Hematopoietic multipotent progenitor cell treated with erythropoietin and hydrocortisone succinate and interleukin-3 and kit ligand, for 6 days (in vitro differentiated cells): ENCODE results near the gene PRRG2.
"Not testable (repeated sequence)": the region's sequence is repeated elsewhere in the genome, so short reads cannot be mapped to it uniquely, and the experiment has no call there.

ENCODE experiments used
- DNase-seq: peaks from one replicate; pipeline ENCODE4 v3.0.0-alpha.2; 2015

The PRRG2 gene

DNA sequence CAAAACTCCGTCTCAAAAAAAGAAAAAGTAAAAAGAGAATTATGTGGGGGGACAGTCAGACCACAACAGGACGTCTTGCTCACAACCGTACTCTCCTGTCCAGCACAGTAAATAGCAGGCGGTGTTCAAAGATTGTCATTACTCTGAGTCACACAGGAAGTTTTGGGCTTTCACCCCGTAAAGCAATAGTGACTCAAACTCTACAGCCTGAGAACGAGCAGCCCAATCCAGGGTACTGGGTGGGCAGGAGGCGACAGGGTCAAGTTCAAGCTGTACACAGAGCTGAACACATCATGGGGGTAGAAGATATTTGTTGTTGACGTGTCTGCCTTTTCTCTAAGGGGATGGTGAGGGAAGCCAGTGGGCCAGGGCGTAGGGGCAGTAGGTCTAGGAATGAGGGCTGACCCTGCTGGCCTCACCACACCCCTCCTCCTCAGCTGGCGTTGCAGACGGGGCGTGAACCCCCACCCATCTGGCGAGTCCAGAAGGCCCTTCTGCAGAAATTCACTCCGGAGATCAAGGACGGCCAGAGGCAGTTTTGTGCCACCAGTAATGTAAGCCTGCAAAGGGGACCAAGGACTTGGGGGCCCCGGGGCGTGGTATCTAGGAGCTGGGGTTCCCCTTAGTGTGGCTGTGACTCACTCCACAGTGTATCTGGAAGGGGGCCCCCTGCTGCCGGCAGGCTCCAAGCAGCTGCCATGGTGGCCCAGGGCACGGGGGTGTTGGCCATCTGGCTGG lies 33.1 kb downstream of the PRRG2 start:
- DNase-seq = no peak

DNA sequence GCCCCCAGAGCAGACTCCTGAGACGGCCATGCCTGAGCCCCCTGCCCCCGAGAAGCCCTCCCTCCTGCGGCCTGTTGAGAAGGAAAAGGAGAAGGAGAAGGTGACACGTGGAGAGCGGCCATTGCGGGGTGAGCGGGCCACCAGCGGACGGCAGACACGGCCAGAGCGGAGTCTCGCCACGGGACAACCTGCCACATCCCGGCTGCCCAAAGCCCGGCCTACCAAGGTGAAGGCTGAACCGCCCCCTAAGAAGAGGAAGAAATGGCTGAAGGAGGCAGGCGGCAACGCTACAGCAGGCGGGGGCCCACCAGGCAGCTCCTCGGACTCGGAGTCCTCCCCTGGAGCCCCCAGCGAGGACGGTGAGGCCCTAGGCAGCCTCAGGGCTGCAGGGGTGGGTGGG lies 34.7 kb downstream of the PRRG2 start:
- DNase-seq = no peak

DNA sequence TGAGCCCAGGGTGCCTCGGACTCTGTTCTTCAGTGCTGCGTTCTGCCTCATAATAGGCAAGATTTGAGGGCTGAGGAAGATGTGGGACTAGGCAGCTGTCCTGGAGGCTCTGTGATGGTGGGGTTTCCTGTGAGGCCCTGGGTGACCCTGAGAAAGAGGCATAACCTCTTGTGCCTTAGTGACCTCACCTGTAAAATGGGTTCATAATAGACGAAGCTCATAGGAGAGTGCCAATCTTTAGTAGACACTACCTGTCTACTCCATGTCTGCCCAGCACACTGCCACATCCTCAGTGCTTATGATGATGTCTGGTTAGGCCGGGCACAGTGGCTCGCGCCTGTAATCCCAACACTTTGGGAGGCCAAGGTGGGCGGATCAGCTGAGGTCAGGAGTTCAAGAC lies 35.4 kb downstream of the PRRG2 start:
- no peak for DNase-seq

DNA sequence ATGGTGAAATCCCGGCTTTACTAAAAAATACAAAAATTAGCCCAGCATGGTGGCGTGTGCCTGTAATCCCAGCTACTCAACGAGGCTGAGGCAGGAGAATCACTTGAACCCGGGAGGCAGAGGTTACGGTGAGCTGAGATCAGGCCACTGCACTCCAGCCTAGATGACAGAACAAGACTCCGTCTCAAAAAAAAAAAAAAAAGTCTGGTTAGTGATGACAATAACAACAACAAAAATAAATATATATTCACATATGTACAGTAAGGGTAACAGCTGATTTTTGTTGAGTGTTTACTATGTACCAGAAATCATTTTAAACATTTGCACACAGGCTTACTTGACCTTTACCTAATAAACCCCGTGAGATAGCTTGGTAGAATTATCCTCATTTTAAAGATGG lies 35.8 kb downstream of the PRRG2 start:
- DNase-seq = no peak

DNA sequence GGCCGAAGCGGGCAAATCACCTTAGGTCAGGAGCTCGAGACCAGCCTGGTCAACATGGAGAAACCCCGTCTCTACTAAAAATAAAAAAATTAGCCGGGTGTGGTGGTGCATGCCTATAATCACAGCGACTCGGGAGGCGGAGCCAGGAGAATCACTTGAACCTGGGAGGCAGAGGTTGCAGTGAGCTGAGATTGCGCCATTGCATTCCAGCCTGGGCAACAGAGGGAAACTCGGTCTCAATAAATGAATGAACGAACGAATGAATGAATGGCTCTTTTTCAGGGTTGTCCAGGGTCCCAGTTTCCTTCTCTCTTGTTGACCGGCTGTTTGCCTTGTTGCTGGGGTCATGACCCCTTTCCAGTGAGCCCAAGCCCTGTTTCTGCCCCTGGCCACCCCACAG lies 36.7 kb downstream of the PRRG2 start:
- not testable (repeated sequence) for DNase-seq

DNA sequence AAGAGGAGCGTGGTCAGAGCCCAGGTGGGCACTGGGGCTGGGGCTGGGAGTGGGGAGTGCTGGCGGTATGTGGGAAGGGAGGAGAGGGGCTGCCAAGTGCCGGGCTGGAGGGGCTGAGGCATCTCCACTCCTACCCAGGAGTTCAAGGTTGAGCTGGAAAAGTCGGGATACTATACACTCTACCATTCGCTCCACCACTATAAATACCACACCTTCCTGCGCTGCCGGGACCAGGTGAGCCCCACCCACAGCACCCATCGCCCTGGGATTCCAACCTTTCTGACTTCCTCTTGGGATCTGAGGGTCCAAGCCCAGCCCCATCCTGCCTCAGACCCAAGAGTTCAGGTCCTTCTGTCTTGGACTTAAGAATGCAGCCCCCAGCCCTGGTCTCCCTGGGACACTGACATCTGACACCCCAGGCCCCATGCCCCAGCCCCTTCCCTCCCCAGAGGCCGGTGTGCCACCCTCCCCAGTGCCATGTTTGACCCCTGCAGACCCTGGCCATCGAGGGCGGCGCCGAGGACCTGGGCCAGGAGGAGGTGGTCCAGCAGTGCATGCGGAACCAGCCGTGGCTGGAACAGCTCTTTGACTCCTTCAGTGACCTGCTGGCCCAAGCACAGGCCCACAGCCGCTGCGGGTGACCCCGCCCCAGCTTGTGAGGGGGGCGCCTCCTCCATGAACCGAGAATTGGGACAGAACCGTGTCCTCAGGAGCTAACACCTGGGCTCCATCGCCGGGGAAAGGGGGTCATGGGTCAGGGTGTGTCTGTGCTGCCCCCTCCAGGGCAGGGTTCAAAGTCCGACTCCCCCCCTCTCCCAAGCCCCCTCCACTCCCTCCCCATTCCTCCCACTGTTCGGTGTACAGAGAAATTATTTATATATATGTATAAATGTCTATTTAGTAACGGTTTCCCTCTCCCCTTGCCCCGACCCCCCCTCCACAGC lies 44.1 kb downstream of the PRRG2 start:
- no peak for DNase-seq

DNA sequence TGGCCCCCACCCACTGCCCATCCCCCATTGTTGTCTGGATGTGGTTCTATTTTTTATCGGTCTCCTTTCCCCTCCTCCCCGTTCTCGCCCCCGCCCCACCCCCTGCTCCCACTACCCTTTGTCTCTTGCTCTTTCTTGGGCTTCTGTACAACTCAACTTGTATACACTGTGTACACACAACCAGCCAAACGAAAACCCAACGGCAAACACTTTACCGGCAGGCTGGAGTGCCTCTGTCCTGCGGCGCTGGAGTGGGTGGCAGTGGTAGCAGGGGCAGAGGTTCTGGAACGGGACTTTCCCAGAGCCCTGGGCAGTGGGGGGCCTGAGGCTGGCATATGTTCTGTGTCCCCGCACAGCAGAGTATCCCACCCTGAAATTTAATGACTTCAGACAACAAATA lies 45.1 kb downstream of the PRRG2 start:
- DNase-seq = no peak

DNA sequence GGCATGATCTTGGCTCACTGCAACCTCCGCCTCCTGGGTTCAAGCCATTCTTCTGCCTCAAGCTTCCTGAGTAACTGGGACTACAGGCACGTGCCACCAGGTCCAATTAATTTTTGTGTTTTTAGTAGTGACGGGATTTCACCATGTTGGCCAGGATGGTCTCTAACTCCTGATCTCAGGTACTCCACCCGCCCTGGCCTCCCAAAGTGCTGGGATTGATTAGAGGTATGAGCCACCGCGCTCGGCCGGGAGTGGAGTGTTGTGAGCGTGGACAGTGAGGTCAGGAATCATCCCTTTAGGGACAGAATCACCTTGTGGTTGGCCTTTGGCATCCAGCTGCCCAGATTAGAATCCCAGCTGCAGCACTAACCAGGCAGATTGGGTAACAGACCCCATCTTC lies 48.5 kb downstream of the PRRG2 start:
- DNase-seq = no peak

DNA sequence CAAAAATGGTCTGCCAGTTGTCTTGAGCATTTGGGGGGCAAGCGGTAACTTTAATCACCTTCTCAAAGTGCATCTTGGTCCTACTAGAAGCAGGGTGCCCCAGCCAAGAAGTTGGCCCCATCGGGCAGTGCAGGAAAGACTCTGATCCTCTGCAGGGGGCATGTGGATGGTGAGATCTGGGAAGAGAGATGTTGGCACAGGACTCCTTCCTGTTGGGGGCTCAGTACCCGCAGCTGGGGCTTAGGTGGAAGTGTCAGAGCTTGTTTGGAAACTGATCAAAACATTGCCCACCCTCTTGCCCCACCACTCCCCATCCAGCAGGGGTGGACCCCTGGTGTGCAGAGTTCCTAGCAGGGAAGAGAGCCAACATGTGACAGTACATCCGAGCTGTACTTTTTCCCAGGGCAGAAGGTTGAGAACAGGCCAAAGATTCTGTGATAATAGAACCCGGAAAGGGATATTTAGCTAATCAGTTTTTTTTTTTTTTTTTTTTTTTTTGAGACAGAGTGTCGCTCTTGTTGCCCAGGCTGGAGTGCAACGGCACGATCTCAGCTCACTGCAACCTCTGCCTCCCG lies 50.0 kb downstream of the PRRG2 start:
- no peak for DNase-seq

DNA sequence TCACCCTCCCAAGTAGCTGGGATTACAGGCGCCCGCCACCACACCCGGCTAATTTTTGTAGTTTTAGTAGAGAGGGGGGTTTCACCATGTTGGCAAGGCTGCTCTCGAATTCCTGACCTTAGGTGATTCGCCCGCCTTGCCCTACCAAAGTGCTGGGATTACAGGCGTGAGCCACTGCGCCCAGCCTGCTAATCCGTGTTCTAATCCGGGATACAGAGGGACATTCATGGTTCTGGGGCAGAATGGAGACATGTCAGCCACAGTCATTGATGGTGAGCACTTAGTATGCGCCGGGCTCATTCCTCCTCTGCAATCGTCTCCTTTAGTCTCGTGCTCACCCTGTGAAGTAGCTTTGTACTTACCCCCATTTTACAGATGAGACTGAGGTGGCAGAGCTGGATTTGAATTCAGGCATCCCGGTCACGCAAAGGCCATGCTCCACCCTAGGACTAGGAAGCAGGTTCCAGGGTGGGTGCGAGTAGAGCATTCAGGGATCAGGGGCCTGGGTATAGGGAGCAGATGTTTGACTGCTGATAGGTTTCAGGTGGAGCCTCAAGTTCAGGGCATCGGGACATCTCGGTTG lies 50.6 kb downstream of the PRRG2 start:
- DNase-seq = no peak

DNA sequence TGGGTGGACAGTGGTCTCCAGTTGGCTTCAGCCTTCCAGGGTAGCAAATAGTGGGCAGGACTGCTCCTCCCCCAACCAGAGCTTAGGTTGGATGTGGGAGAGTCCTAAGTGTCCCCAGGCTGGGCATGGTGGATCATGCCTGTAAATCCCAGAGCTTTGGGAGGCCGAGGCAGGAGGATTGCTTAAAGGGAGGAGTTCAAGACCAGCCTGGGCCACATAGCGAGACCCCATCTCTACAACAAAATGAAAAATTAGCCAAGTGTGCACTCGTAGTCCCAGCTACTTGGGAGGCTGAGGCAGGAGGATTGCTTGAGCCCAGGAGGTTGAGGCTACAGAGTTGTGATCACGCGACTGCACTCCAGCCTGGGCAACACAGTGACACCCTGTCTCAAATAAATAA lies 51.5 kb downstream of the PRRG2 start:
- no peak for DNase-seq

DNA sequence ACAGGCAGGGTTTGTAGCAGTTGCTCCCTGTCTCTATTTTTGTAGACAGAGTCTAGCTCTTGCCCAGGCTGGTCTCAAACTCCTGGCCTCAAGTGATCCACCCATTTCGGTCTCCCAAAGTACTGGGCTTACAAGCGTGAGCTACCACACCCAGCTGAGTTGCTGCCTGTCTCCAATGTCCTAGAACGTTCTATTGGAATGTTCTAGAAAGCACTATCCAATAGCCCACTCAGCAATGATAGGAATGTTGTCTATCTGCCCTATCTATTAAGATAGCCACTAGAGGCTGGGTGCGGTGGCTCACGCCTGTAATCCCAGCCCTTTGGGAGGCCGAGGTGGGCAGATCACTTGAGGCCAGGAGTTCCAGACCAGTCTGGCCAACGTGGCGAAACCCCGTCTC lies 52.2 kb downstream of the PRRG2 start:
- DNase-seq = not testable (repeated sequence)

DNA sequence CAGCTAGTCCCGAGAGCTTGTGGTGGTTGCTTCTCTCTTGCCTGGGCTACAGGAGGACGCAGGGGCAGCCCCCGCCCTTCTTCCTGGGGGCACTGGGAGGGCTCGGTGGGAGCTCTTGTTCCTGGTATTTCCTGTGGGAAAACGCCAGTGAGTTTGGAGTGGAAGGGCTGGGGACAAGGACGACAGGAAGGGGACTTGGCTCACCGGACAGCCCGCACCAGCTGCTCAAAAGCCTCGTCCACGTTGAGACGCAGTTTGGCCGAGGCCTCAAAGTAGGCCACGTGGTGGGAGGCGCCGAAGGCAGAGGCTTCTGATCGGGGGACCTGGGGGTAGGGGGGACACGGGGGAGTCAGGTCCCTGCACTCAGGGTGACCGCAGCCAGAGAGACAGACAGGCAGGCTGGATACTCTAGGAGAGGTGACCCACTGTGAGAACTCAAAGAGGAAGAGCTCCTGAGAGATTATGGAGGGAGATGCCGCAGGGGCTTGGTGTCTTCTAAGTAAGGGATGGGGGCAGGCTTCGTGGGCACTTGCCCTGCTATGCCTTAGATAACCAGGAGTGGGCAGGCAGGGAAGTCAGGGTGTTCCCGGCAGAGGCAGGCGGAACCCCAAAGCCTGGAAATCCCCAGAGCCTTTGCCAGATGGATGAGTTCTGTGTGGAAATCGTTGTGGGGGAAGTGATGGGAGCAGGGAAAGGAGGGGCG lies 54.6 kb downstream of the PRRG2 start:
- peak; percentile 18 for DNase-seq

DNA sequence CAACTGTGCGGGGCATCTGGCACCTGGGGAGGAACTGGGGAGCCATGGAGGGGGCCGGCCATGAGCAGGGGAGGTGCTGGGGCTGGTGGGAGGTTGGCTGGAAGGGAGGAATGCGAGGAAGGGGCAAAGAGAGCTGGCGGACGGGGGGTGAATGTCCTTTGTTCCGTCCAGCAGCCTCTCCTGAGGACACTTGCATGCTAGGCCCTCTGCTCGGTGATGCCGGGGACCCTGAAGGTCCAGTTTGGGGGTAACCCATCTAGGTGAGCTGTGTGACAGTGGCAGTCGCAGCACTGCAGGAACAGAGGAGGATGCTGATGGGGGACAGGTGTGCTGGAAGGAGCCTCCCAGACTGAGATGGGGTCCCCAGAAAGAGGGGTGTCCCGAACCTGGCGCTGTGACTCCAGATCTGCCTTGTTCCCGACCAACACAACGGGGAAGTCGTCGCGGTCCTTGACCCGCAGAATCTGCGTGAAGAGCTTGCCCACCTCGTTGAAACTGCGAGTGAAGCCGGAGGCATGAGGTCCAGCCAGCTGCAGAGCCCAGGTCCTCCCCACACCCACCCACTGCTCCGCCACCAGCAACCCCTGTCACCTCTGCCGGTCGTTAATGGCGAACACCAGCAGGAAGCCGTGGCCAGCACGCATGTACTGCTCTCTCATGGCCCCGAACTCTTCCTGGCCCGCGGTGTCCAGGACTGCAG lies 55.3 kb downstream of the PRRG2 start:
- DNase-seq = no peak

DNA sequence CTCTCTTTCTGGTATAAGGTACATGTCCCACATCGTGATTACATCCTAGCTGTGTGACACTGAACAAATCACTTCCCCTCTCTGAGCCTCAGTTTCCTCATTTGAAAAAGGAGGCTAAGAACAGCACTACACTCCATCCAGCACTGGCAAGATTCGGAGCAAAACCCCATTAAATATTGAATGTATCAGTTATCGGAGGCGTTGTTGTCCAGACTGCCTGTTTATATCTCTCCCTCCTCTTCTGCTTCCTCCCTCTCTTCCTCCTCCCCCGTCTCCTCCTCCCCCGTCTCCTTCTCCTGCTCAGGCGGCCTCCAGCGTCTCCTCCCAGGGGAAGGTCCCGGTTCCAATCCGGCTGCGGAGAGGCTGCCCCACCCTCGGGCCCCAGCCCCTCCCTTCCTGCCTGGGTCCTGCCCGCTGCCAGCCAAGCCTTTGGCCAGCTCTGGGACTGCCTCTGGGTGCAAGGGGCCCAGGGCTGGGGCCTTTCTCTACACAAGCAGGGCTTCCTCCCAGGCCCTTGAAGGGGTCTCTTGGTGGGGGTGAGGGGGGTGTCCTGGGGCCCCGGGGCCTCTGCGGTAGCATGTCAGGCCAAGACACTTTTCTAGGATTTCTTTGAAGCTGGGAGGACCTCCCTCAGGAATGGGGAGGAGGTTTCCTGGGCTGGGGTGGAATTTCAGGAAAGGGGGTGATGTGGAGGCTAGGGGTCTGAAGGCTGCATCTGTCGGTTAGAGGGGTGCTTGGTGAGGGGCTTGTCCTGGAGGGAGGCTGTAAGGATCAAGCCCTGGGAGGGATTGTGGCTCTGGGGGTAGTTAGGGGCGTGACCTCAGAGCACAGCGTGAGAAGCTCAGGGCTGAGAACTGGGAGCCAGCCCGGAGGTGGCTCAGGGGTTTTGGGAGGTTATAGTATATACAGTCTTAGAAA lies 57.0 kb downstream of the PRRG2 start:
- peak; percentile 61 for DNase-seq

DNA sequence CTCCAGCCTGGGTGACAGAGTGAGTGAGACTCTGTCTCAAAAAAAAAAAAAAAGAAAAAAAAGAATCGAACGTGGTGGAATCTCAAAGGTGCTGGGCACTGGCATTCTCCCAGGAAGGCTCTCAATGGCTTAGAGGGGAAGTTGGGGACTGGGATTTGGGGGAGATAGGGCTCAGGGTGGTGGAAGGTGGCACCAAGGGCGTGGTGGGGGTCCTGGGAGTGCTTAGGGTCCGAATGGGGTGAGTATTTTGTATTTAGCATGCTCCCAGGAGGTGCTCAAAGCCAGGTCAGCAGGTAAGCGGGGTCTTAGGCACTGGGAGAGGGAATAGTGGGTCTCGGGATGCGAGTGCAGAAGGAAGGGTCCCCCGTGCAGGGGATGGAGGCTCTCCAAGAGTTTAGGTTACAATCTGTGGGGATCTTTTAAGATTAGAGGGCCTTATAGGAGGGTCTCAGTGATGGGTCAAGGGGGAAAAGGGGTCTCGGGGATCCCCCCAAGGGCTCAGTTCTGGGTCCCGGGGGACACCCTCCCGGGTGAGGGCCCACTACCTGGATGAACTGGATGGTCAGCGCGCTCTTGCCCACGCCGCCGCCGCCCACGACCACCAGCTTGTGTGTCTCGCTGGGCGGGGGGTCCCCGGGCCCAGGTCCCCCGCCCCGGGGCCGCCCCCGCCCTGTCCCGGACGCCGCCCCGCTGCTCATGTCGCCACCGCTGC lies 58.4 kb downstream of the PRRG2 start:
- no peak for DNase-seq

DNA sequence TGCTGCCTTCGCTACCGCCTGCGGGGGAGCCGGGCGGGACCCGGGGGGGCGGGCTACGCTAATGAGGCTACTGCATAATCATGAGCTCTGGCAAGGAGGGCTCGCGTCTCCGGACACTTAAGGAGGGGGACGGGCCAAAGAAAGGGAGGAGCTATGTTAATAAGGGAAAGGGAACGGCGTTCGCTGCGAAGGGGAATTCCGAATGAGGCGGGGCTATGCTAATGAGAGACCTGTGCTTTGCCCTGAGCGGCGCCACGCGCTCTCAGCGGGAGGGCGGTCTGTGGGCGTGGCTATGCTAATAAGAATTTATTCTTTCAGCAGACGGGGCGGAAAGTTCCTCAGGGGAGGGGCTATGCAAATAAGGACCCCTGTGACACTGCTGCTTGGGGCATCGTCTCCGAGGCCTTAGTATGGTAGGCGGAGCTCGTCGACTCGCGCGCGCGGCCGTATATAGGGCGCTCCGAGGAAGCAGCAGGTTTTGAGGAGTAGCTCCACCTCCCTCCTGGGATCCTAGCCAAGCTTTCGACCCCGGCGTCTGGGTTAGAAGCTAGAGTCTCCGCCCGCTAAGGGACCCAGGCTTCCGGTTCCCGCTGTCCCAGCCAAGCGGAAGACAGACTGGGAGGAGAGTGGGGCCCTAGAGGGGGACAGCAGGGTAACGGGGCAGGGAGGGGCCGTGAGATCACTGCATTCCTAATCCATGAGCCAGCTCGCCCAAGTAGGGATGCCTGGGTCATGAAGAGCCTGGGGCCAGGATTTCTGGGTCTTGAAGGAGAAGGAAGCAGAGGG lies 59.2 kb downstream of the PRRG2 start, which contains the start of gene RRAS:
TSS of gene RRAS (minus strand) at position 31 of the 786 bp plus-strand sequence. CDS start 45 bp downstream, outside the sequence.
- DNase-seq = peak; percentile 100
